HEK293 (cell line): ENCODE data around the gene FLT4.

Experiments
- IKZF3 ChIP-seq: fragments of 450-650 bp; IDR thresholded peaks from 2 replicates; pipeline ENCODE4 v1.5.0; 2018; ENCODE audit warnings: missing biosample characterization, mild to moderate bottlenecking, missing genetic modification characterization, moderate library complexity
- ZNF138 ChIP-seq: fragments of 450-650 bp; formaldehyde crosslinking; IDR thresholded peaks from 2 replicates; pipeline ENCODE4 v1.5.1; 2016; ENCODE audit warnings: missing biosample characterization, missing genetic modification characterization, borderline replicate concordance
- ZNF664 ChIP-seq: fragments of 450-650 bp; formaldehyde crosslinking; IDR thresholded peaks from 2 replicates; pipeline ENCODE4 v1.5.1; 2016; ENCODE audit warnings: missing biosample characterization, missing genetic modification characterization
- TF ChIP-seq, protein P1 (sequence below): IDR thresholded peaks from 2 replicates; pipeline ENCODE4 v1.6.1; 2011; ENCODE audit warnings: mild to moderate bottlenecking, low read depth, low read length, borderline replicate concordance
- TF ChIP-seq, protein P2 (sequence below): fragments of 450-650 bp; formaldehyde crosslinking; IDR thresholded peaks from 2 replicates; pipeline ENCODE4 v1.5.1; 2016; ENCODE audit warnings: missing biosample characterization, missing genetic modification characterization

DNA sequence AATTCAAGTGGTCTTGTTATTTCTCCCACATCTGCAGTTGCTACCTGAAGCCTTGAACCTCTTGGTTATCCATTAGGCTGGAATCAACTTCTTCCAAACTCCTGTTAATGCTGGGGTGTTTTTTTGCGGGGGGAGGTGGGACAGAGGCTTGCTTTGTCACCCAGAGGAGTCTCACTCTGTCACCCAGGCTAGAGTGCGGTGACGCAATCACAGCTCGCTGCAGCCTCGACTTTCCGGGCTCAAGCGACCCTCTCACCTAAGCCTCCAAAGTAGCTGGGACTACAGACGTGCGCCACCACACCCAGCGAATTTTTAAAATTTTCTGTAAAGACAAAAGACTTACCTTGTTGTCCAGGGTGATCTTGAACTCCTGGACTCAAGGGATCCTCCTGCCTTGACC, 62.5 kb downstream of the FLT4 start:
- TF ChIP-seq, protein P1, sequence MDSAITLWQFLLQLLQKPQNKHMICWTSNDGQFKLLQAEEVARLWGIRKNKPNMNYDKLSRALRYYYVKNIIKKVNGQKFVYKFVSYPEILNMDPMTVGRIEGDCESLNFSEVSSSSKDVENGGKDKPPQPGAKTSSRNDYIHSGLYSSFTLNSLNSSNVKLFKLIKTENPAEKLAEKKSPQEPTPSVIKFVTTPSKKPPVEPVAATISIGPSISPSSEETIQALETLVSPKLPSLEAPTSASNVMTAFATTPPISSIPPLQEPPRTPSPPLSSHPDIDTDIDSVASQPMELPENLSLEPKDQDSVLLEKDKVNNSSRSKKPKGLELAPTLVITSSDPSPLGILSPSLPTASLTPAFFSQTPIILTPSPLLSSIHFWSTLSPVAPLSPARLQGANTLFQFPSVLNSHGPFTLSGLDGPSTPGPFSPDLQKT: no peak
- TF ChIP-seq IKZF3 (tag by site-specific recombination) (no peak), ZNF664 (no peak), ZNF138 (no peak)
- TF ChIP-seq, protein P2, sequence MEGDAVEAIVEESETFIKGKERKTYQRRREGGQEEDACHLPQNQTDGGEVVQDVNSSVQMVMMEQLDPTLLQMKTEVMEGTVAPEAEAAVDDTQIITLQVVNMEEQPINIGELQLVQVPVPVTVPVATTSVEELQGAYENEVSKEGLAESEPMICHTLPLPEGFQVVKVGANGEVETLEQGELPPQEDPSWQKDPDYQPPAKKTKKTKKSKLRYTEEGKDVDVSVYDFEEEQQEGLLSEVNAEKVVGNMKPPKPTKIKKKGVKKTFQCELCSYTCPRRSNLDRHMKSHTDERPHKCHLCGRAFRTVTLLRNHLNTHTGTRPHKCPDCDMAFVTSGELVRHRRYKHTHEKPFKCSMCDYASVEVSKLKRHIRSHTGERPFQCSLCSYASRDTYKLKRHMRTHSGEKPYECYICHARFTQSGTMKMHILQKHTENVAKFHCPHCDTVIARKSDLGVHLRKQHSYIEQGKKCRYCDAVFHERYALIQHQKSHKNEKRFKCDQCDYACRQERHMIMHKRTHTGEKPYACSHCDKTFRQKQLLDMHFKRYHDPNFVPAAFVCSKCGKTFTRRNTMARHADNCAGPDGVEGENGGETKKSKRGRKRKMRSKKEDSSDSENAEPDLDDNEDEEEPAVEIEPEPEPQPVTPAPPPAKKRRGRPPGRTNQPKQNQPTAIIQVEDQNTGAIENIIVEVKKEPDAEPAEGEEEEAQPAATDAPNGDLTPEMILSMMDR (tag by site-specific recombination): no peak
